ENCODE measurements around the gene CTNNA3.

Gene CTNNA3

DNA sequence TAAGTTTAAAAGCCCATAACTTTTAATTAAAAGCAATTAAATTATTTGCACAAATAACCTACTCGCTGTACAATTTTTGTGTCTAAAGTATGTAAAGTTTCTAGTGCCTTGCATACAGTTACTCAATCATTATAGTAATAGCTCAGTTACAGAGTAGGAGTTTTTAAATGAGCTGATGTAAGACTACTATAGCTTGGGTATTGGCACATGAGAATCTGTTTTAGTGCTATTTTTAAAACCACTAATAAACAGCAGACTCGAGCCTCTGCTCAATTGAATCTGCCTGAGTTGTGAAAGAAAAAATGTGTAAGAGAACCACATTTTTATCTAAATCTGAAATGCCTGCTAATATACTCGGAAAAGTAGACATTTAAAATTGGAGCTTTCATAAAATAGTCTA, 31.1 kb downstream of the CTNNA3 start:
- no peak for DNase-seq

DNA sequence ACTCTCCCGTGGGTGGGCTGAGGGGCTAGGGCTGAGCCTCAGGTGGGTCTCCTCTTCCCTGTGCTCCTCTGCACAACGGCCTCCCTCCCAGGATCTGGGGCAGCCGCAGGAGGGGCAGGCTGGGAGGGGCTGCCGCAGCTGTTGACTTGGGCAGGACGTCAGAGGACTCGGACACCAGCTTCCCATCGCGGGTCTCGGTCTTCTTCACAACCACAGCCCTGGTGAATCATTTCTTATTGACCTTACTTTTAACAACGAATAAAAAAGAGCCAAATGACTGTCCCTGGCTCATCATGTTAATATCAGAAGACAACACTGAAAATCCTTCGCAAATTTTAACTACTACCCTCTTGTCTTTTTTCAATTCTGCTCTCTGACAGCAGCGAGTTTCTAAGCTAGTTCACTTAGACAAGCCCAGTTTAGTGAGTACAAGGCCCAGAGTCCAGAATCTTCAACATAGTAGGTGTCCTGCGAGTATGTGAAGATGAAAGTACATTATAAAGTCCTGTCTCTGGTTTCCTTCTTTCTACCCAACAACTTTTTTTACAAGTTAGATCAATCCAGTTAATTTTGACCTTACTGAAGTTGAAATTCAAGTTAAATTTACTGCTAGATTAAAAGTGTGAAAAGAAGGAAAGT, 32.4 kb downstream of the CTNNA3 start:
- DNase-seq: no peak

DNA sequence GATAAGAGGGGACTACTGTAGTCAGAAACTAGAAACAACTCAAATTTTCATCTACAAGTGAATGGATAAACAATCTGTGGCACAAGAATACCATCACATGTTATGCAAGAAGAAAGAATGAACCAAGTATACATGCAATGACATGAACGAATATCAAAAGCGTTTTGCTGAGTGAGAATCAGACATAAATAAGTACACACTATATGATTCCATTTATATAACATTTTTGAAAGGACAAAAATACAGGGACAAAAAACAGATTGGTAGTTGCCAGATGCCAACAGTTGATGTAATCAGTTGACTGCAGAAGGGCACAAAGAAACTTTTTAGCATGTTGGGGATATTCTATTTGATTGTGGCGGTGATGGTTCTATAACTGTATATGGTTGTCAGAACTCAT, 33.6 kb downstream of the CTNNA3 start:
- DNase-seq: no peak

DNA sequence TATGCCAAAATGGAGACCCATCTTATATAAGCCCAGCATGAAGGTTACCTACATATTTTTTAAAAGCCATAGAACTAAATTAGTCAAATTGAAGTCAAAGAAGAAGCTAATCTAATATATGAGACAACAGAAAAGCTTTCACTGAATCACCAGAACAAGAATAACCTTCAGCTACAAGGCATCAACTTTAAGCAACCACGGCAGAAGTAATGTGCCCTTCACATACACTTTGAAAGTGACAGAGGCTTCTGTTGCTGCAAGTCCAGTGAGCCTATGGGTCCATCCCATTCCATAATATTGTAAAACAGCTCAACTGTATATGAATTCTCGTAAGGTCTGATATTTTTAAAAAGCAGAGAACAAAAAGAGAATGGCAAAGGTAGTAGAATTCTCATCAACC, 36.5 kb downstream of the CTNNA3 start:
- no peak for DNase-seq

DNA sequence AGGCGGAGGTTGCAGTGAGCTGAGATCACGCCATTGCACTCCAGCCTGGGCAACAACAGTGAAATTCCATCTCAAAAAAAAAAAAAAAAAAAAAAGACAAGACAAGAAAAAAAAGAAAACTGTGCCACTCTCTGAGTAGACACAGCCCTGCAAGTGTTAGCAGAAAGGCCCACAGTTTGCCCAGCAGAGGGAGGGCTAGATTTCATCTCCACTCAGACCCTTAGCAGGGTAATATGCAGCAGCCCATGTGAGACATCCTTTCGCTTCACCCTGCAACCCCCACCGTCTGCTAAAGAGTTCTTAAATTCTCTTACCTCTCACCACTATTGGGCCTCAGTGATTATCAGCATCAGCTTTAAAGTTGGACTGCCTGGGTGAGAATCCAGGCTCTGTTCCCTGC, 38.2 kb downstream of the CTNNA3 start:
- DNase-seq: no peak

- no peak for DNase-seq
Observed at GRCh38 chr10:67650558-67650957, 45.4 kb downstream of the CTNNA3 start.

GRCh38 chr10:67648613-67649229, 47.3 kb downstream of the CTNNA3 start:
- no peak for DNase-seq

DNA sequence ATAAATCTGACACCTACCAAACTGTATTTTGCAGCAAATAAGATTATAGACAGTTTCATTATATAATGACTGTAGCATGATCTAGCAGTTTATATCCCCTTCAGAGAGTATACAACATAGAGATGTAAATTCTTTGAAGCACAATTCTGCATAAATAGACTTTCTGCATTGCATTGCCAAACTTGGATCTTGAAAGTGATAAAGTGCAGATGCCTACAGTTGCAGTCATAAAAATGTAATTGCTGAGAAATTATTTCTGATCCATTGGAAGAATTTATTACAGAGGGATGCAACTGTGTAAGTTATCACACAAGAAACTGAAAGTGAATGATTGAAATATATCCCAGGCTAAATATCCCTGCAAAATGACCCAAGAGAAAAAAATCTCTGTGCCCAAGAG, 65.1 kb downstream of the CTNNA3 start:
- DNase-seq: no peak

DNA sequence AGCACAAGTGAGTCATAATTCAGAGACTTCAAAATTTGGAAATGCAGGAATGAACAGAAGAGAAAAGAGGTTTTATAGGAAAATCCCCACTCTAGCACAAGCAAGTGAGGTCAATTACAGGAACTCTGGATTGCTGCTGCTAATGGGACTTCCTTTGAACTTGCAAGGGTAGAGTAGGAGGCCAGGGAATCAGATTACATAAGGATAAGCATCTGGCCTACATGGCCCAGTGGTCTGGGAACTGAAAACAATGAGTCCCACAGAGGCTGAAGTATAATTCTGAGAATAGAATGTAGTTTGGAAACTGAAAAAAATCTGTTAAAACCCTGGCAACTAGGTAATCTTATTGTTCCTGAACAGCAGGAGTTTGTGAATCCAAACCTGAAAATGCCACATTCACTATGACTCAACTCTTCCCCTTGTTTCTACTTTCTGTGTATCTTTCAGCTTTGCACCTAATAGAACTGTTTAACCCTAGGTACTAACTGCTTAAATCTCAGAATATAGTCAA, 66.5 kb downstream of the CTNNA3 start:
- DNase-seq: no peak

DNA sequence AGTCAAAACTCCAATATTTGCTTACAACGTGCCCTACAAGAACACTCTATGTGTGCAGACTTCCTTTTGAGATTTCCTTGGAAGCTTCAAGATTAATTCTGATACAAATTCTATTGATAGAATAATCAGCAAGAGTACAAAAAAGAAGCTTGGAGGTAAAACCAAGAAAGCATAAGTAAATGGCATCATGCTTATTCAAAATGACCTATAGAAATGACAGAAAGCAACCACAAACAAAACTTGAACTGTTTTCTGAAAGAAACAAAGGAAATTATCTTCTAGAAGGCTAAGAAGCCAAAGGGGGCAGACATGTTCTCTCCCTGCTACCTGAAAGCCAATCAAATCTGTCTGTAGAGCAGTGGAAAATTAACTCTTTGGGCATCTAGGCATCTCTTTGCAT, 73.0 kb downstream of the CTNNA3 start:
- DNase-seq: no peak

- DNase-seq: no peak
Observed at GRCh38 chr10:67622511-67622910, 73.5 kb downstream of the CTNNA3 start.

- DNase-seq: no peak
Observed at GRCh38 chr10:67621834-67622233, 74.2 kb downstream of the CTNNA3 start.

- DNase-seq: no peak
Observed at GRCh38 chr10:67618116-67618515, 77.9 kb downstream of the CTNNA3 start.

DNA sequence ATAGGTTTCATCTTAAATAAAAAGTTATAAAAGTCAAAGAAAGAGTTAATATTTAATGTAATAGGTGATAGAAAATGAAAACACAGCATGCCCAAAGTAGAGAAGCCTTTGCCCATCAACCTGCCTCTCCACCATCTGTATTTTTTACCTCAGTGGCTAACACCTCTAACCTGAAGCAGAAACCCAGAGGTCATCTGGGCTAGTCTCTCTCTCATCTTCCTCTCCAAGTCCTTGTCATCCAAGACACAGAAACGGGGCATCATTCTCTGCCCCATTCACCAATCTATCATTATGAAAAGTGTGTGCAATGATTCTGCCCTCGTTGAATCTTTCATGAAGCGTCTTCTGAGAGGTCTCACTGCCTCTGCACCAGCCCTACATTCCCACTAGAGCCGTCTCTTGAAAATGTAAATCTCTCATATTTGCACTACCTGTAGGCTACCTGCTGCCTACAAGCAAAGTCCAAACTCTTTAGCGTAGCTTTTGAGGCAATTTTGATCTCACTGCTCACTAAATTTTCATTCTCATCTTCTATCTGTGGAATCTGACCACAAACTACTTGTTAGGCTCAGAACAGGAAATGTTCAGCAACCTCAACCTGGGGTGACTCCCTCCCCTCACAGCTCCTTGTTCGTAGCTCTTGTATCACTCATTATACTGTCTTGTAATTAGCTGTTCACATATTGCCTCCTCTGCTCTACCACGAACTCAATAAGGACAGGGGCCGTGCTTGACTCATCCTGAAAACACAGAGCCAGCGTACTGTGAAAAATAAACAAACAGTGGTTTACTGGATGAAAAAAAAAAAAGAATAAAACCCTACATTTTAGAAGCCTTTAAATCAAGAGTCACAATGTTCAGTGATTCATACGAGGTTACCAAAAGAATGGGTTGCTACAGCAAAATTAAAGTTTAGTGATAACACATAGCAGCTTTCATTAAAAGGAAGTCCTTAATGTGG, 83.1 kb downstream of the CTNNA3 start:
- DNase-seq: peak; percentile 43 to 55

GRCh38 chr10:67612176-67612575, 83.8 kb downstream of the CTNNA3 start:
- no peak for DNase-seq

- no peak for DNase-seq
Observed at GRCh38 chr10:67609996-67610793, 85.8 kb downstream of the CTNNA3 start.

GRCh38 chr10:67608001-67608400, 88.0 kb downstream of the CTNNA3 start:
- DNase-seq: no peak

DNA sequence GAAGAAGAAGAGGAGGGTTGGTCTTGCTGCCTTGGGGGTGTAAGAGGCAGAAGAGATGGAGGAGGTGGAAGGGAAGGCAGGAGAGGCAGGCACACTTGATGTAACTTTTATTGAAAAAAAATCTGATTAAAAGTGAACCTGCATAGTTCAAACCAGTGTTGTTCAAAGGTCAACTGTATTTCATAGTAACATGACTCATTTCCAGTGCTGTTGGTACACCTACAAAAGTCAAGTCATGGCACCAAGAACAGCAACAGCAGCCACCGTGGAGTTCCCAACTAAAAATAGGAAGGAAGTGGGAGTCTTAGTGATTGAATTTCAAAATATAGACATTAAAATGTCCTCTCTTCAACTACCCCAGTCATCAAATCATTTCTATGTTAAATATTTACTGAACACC, 88.5 kb downstream of the CTNNA3 start:
- DNase-seq: no peak

DNA sequence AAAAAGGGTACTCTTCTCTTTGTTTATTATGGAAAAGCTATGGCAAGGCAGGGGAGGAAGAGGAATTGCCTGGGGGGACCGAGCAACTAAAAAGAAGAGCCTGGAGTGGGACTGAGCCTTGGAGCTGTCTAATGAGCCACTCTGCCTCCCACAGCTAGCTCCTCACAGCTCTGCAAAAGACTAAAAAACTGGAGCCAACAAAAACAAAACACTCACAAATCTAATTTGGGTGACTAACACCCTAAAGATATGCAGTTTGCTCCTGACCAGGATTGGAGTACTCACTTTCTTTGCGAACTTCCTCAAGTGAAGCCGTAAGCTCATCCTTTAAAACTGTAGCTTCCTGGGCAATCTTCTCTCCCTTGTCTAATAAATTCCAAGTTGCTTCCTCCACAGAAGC, 89.4 kb downstream of the CTNNA3 start:
- DNase-seq: no peak

GRCh38 chr10:67603701-67604100, 92.3 kb downstream of the CTNNA3 start:
- no peak for DNase-seq

DNA sequence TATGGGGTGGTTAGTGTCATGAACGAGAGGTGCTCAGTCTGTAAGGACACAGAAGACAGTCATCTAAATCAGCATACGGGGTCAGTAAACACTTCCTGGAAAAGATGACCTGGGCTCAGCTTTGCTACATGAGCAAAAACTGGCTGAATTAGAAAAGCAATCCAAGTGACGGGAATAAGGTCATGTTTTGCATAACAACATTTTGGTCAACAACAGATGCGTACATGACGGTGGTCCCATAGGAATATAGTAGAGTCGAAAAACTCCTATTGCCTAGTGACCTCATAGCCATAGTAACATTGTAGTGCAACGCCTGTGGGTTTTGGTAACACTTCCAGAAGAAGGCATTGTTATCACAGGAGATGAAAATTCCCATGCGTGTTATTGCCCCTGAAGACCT, 92.9 kb downstream of the CTNNA3 start:
- DNase-seq: no peak

DNA sequence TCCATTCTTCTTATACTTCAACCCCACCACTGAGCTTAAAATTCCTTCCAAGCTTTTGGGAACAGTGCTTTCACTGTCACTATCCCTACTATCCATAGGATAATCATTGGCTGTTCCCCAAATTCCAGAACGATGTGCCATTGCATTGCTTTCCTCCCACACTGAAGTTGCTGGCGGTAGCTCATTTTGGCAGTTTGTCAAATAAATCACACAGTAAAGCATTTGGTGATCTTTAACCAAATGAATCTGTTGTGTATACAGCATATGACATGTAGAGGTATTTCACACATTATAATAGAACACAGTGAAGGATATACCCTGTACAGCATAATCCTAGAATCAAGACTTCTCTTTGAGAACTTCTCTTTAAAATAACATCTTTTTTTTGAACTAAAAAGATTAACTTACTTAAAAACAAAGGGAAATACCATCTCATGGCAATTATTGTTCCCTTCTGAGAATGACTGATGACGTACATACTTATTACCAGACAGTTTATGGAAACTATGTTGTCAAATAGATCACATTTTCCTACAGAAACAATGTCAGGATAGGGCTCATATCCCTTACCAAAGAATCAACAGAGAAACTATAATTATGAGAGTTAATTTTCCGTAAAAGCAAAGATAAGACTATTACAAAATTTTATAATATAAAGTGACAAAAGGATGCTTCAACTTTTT, 93.6 kb downstream of the CTNNA3 start:
- no peak for DNase-seq
